Measurements from ENCODE around the gene UROC1. TPM values are rescaled to one million over a fixed set of nuclear protein-coding genes. Genes with fewer than 3 reads are reported as not detected.

The UROC1 gene
- total RNA-seq, 4 donors from 2014 or later, result not detected

- H3K36me3 ChIP-seq, result peaks cover 11 to 54% (median 18%) of the 10 kb centered on the region in 3 donors
- WGBS, 2 donors, result 91 to 100% methylated on average over 1 to 5 of the region's 6 CpGs
- no peaks in the 10 kb centered on the region for H3K4me1 ChIP-seq
- H3K27ac ChIP-seq, result no peak overlapping the region
- intact Hi-C loops (cut with DNase I), result no loop called here
- H3K4me3 ChIP-seq, result no peak overlapping the region
- no peaks in the 10 kb centered on the region for H3K27me3 ChIP-seq
- DNase-seq, result no peak
- peaks cover 0 to 7% (median 0%) of the 10 kb centered on the region in 3 donors for H3K9me3 ChIP-seq
- TF ChIP-seq POLR2A (IDR thresholded peaks at IDR 0.05) (no peak), CTCF (IDR thresholded peaks at IDR 0.05) (no peak)
Measured at GRCh38 chr3:126433105-126433430, 84.5 kb downstream of the UROC1 start.

DNA sequence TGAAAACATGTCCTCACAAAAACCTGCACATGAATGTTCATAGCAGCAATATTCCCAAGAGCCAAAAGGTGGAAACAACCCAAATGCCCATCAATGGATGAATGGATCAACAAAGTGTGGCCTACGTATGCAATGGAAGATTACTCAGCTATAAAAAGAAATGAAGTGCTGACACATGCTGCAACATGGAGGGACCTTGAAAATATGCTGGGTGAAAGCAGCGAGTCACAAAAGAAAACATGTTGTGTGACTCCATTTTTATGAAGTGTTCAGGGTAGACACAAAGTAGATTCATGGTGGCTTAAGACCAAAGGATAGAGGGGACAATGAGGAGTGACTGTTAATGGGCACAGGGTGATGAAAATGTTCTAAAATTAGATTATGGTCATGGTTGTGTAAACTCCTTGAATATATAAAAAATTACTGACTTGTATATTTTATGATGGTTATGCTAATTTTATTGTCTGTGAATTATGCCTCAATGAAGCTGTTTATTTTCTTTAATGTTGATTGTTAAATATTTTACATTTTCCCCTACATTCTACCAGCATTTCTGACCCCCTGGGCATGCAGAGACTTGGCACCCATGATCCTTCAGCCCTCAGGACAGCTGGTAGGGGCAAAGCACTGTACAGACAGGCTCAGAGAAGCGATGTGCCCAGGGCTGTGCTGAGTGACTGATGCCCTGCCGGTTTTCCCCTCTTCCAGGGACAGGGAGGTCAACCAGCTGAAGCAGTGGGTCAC is 85.0 kb downstream of the UROC1 start:
- DNase-seq, result no peak
- intact Hi-C loops (cut with DNase I), result no loop called here
- no peak for TF ChIP-seq POLR2A (IDR thresholded peaks at IDR 0.05)
- TF ChIP-seq CTCF (IDR thresholded peaks at IDR 0.05), result no peak
- no peaks in the 10 kb centered on the region for H3K4me1 ChIP-seq
- H3K9me3 ChIP-seq, result peaks cover 0 to 7% (median 3%) of the 10 kb centered on the region in 3 donors
- no peak overlapping the region for H3K4me3 ChIP-seq
- no peak overlapping the region for H3K27ac ChIP-seq
- no peaks in the 10 kb centered on the region for H3K27me3 ChIP-seq
- WGBS, 2 donors, result 49 to 73% methylated on average over 2 to 3 of the region's 4 CpGs
- peaks cover 5 to 49% (median 15%) of the 10 kb centered on the region in 3 donors for H3K36me3 ChIP-seq

Small RNA genes lying within 50 kb of the gene (small RNA-seq; reads per million reads assigned to genes)
- 0.07 to 1.8 (median 1.3) reads per million in 4 donors for gene RNA5SP138

Other genes starting within 250 kb of the UROC1 start
- gene KLF15, start 160.4 kb downstream of the UROC1 start, total RNA-seq, result 10 to 100 TPM in 2 of 4 donors, 1 to 10 TPM in 2; 1.8 to 43.1 (median 7.7) TPM
- gene CFAP100, start 122.9 kb downstream of the UROC1 start, total RNA-seq, result not detected
- 10 to 100 TPM; 16.0 to 34.5 (median 27.3) TPM for gene ZXDC, start 41.9 kb downstream of the UROC1 start, total RNA-seq
- under 1 TPM in 2 of 4 donors, not detected in 2; 0.23 to 0.95 TPM for gene CHST13, start 6.4 kb upstream of the UROC1 start, total RNA-seq
- gene C3orf22, start 41.2 kb upstream of the UROC1 start, total RNA-seq, result not detected
- gene TXNRD3, start 137.4 kb upstream of the UROC1 start, total RNA-seq, result 10 to 100 TPM in 2 of 4 donors, 1 to 10 TPM in 2; 7.8 to 14.7 (median 9.4) TPM
- 10 to 100 TPM in 3 of 4 donors, 1 to 10 TPM in 1; 7.5 to 21.9 (median 16.3) TPM for gene CHCHD6, start 186.5 kb upstream of the UROC1 start, total RNA-seq